SK-MEL-5 (cell line): ENCODE results near the gene UBXN10. TPM values are rescaled to one million over a fixed set of nuclear protein-coding genes. Genes with fewer than 3 reads are reported as not detected.

ENCODE experiments used
- DNase-seq: peaks from one replicate; pipeline ENCODE4 v3.0.0-alpha.2; 2016; ENCODE audit warnings: low read depth, low spot score
- in situ Hi-C: cut with HindIII; loops from 2 replicates; pipeline ENCODE4 v1.10.0; 2016; ENCODE audit warnings: low sequenced_read_pairs, high pct_unique_total_duplicates, low pct_unique_long_range_greater_than_20kb
- total RNA-seq: library from RNA; depleted of rRNA; stranded (reverse); fragments of >200 nt; shearing (Covaris generic); gene quantifications from 2 replicates; pipeline ENCODE4 v1.2.3, GENCODE V29; 2014

UBXN10 gene
- total RNA-seq, 1 experiment from 2014 or later = 0.08 TPM

GRCh38 chr1:20149601-20150325 is 36.1 kb upstream of the UBXN10 start:
- DNase-seq = no peak
- in situ Hi-C loops = no loop called here

GRCh38 chr1:20150326-20150705 is 35.6 kb upstream of the UBXN10 start:
- in situ Hi-C loops = no loop called here
- DNase-seq = no peak

GRCh38 chr1:20150969-20151368 is 34.9 kb upstream of the UBXN10 start:
- DNase-seq = no peak
- in situ Hi-C loops = no loop called here

GRCh38 chr1:20151906-20152598 is 33.8 kb upstream of the UBXN10 start:
- in situ Hi-C loops = no loop called here
- peak; percentile 72 for DNase-seq

DNA sequence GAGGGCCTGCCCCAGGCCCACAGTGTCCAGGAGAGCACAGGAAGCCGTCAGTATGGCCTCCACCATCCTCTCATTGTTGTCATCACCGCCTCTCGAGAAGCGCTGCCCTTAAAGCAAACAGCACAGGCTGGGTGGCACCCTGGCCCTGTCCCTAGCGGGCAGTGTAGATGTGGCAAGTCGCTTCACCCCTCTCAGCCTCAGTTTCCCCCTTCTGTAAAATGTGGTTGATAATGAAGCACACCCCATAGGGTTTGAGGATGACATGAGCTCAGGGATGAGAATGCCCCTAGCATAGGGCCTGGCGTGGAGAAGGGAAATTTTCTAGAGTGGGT is 33.3 kb upstream of the UBXN10 start:
- in situ Hi-C loops = no loop called here
- DNase-seq = no peak

GRCh38 chr1:20153000-20153418 is 32.9 kb upstream of the UBXN10 start:
- in situ Hi-C loops = no loop called here
- DNase-seq = no peak

DNA sequence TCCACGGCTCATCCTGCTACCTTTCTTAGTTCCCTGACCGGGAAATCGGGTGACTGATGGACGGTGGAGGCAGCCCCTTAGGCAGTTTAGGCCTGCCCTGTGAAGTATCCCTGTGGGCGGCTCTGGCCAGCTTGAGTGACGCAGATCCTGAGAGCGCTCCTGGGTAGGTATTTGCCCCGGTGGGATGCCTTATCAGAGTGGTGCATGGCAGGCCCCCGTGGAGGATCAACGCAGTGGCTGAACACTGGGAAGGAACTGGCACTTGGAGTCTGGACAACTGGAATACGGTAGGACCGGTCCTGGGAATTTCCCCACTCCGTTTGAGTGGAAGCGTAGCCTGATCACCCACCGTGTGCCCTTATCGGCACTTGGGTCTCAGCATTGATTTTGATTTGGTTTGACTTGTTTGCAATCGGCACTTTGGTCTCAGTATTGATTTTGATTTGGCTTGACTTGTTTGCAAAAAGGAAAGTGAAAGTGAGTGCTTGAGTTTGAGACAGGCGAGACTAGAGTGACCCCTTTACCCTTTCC is 31.5 kb upstream of the UBXN10 start:
- in situ Hi-C loops = no loop called here
- DNase-seq = no peak

- DNase-seq = no peak
- in situ Hi-C loops = no loop called here
Measured at GRCh38 chr1:20158358-20159070, 27.4 kb upstream of the UBXN10 start.

- in situ Hi-C loops = no loop called here
- no peak for DNase-seq
Measured at GRCh38 chr1:20160034-20160433, 25.9 kb upstream of the UBXN10 start.

DNA sequence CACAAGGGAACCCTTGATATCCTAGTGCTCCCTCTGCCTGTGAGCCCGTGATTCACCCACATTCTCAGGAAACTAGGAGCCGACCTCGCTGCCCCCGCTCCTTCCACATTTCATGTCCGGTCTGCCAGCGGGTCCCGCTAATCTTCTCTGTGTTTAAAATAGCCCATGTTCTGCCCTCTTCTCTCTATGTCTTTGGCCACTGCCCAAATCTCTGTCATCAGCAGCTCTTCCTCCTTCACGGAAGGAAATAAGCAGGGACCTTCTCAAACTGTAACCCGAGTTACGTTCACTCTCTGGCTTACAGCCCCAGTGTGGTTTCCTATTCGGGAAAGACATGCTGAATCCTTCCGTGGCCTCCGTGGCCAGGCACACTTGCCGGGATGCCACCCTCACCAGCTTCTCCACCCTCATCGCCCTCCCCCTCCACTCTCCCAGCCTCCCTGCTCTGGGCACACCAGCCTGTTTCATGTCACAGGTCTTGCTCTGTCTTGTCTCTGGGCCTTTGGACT is 21.1 kb upstream of the UBXN10 start:
- no peak for DNase-seq
- in situ Hi-C loops = no loop called here

DNA sequence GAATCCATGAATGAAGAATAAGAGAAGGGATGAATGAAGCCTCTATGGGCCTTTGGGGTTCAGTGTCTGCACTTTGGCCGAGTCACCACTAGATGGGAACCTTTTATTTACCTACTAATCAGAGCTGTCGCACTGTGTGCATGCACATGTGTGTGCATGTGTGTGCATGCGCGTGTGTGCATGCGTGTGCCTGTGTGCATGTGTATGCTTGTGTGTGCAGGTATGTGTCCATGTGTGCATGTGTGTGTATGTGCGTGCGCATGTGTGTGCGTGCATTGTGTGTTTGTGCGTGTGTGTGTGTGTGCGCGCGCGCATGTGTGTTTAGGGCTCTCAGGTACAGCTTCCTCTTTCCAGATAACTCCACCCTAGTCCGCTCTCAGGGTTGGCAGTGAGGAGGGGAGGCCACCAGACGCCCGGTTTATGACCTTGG is 20.4 kb upstream of the UBXN10 start:
- in situ Hi-C loops = no loop called here
- peak; percentile 30 for DNase-seq

DNA sequence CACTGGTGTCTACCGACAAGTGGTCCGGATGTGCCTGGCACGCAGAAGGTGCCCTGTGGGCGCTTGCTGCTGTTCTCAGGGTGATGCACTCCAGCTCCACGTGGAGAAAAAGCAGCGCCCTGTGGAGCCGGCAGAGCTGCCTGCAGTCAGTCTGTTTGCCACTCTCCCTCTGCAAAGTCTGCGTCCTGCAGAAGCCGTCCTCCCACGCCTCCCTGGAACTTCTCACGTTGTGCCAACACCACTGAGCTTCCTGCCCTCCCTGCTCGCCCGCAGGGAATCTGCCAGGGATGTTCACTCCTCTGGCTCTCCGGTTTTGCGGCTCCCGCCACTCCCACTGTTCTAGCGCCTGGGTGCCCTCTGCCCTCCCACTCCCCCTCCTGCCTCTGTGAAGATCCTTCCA is 19.8 kb upstream of the UBXN10 start:
- in situ Hi-C loops = no loop called here
- no peak for DNase-seq

- in situ Hi-C loops = no loop called here
- no peak for DNase-seq
Measured at GRCh38 chr1:20167126-20167525, 18.8 kb upstream of the UBXN10 start.

DNA sequence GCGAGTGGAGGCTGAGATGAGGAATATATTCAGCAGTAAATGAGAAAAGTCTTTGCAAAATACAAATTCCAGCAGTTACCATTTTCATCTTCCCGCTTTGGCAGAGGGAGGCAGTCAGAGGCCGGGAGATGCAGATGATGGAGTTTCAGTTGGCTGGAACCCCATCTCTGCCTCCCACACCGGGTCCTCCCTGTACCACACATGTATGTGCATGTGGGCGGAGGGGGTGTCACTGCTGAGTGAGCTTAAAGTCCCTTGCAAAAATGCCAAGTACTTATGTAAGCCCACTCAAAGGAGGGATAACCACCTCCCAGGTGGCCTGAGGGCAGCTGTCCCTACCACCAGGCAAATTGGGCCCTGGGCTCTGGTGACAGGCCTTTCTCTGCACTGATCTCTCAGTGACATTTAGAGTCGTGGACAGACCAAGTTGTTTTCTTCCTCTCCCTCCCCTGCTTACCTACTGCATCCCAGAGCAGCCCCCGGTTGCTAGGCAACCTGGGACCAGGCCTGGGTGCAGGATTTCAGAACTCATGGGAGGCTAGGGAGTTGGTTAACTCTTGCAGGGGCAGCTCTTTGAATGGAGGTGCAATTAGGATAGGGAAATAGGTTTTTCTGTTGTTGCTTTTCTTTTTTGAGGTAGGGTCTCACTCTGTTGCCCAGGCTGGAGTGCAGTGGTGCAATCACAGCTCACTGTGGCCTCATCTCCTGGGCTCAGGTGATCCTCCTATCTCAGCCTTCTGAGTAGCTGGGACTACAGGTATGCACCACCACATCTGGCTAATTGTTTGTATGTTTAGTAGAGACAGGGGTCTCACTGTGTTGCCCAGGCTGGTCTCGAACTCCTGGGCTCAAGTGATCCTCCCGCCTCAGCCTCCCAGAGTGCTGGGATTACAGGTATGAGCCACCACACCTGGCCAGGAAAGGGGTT is 17.1 kb upstream of the UBXN10 start:
- in situ Hi-C loops = no loop called here
- DNase-seq = no peak

GRCh38 chr1:20169932-20170331 is 16.0 kb upstream of the UBXN10 start:
- DNase-seq = no peak
- in situ Hi-C loops = no loop called here

DNA sequence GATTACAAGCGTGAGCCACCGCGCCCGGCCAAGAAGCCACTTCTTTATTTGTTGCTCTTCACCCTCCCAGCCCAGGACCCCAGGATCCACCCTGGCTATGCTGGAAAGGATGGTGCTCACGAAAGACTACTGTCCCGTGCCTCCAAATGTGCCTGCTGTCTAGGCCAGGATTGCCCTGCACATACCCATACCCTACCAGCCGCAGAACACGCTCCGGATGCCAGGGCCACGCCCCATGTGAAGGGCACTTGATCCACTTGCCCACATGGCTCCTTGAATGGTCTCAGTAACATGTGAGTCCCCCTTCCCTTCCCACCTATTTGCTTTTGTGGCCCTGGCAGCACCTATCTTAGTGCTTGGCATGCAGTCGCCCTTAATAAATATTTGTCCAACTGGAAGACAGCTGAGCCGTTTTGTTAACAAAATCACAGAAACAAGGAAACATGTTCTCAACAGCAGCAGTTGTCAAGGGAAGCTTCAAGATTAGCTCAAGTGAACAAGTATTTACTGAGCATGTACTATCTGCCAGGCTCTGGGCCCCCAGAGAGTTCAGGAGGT is 13.8 kb upstream of the UBXN10 start:
- in situ Hi-C loops = no loop called here
- DNase-seq = no peak
